Parathyroid adenoma (tissue), 2 donors: Measurements from ENCODE around the gene ROBO1.

ENCODE experiments used
- H2AFZ ChIP-seq: fragments of 300-600 bp; sonication (generic); one replicate; pipeline ENCODE4 v1.7.0; 2017; ENCODE audit warnings: antibody characterized with exemption, mild to moderate bottlenecking
- H3K27ac ChIP-seq: fragments of 300-600 bp; sonication (generic); one replicate; pipeline ENCODE4 v1.7.0; 2017
- H3K27me3 ChIP-seq: fragments of 300-600 bp; sonication (generic); one replicate; pipeline ENCODE4 v1.7.0; 2017; ENCODE audit warnings: low read length; ENCODE audit not compliant: control insufficient read depth, insufficient read depth
- H3K36me3 ChIP-seq: fragments of 300-600 bp; sonication (generic); one replicate; pipeline ENCODE4 v1.7.0; 2017; ENCODE audit warnings: low read length; ENCODE audit not compliant: control insufficient read depth, insufficient read depth
- H3K4me1 ChIP-seq: fragments of 300-600 bp; sonication (generic); one replicate; pipeline ENCODE4 v1.7.0; 2017; ENCODE audit warnings: control low read depth
- H3K4me2 ChIP-seq: fragments of 300-600 bp; sonication (generic); one replicate; pipeline ENCODE4 v1.7.0; 2017; ENCODE audit warnings: low read length
- H3K4me3 ChIP-seq: fragments of 300-600 bp; sonication (generic); one replicate; pipeline ENCODE4 v1.7.0; 2017; ENCODE audit warnings: low read depth, low read length
- H3K79me2 ChIP-seq: fragments of 300-600 bp; sonication (generic); one replicate; pipeline ENCODE4 v1.7.0; 2017; ENCODE audit warnings: control low read depth
- H3K9ac ChIP-seq: fragments of 300-600 bp; sonication (generic); one replicate; pipeline ENCODE4 v1.7.0; 2017; ENCODE audit warnings: mild to moderate bottlenecking
- H3K9me3 ChIP-seq: fragments of 300-600 bp; sonication (generic); one replicate; pipeline ENCODE4 v1.7.0; 2017; ENCODE audit warnings: low read length; ENCODE audit not compliant: control insufficient read depth
- TF ChIP-seq, protein P1 (sequence below): fragments of 300-600 bp; sonication (generic); IDR thresholded peaks from one replicate; pipeline ENCODE4 v1.7.0; 2017; ENCODE audit warnings: antibody characterized with exemption, mild to moderate bottlenecking
- donor health status: primary hyperparathyroidism.

Gene ROBO1

GRCh38 chr3:79383402-79384012, 384.3 kb downstream of the ROBO1 start:
- Histone ChIP-seq H3K4me3 (no peak overlapping the region), H3K79me2 (no peaks in the 10 kb centered on the region), H3K4me1 (no peaks in the 10 kb centered on the region), H3K27me3 (no peaks in the 10 kb centered on the region), H3K4me2 (no peak overlapping the region), H3K9me3 (no peaks in the 10 kb centered on the region), H3K36me3 (no peaks in the 10 kb centered on the region), H3K27ac (no peak overlapping the region), H3K9ac (no peak overlapping the region), H2AFZ (no peak overlapping the region)
- TF ChIP-seq, protein P1, sequence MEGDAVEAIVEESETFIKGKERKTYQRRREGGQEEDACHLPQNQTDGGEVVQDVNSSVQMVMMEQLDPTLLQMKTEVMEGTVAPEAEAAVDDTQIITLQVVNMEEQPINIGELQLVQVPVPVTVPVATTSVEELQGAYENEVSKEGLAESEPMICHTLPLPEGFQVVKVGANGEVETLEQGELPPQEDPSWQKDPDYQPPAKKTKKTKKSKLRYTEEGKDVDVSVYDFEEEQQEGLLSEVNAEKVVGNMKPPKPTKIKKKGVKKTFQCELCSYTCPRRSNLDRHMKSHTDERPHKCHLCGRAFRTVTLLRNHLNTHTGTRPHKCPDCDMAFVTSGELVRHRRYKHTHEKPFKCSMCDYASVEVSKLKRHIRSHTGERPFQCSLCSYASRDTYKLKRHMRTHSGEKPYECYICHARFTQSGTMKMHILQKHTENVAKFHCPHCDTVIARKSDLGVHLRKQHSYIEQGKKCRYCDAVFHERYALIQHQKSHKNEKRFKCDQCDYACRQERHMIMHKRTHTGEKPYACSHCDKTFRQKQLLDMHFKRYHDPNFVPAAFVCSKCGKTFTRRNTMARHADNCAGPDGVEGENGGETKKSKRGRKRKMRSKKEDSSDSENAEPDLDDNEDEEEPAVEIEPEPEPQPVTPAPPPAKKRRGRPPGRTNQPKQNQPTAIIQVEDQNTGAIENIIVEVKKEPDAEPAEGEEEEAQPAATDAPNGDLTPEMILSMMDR, result no peak

DNA sequence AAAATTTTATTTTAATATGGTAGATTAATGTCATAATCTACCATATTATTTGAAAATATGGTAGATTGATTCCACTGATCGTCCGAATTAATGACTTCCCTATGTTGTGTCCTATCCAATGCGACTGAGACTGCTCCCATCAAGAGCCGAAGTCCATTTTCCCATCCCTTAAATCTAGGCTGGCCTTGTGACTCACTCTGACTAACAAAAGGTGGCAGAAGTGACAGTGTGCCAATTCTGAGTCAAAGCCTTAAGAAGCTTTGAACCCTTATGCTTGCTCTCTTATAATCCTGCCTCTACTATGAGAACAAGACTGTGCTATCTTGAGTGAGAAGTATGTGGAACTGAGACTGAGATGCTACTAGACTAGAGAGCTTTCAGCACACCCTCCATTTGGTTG, 387.2 kb downstream of the ROBO1 start:
- no peak overlapping the region for H3K4me2 ChIP-seq
- H3K9me3 ChIP-seq, result no peaks in the 10 kb centered on the region
- H3K27me3 ChIP-seq, result no peaks in the 10 kb centered on the region
- no peaks in the 10 kb centered on the region for H3K4me1 ChIP-seq
- H3K4me3 ChIP-seq, result no peak overlapping the region
- H3K36me3 ChIP-seq, result no peaks in the 10 kb centered on the region
- no peak overlapping the region for H3K9ac ChIP-seq
- H3K27ac ChIP-seq, result no peak overlapping the region
- H2AFZ ChIP-seq, result no peak overlapping the region
- TF ChIP-seq, protein P1, result no peak
- no peaks in the 10 kb centered on the region for H3K79me2 ChIP-seq

GRCh38 chr3:79378064-79378463, 389.7 kb downstream of the ROBO1 start:
- no peak overlapping the region for H3K9ac ChIP-seq
- no peaks in the 10 kb centered on the region for H3K79me2 ChIP-seq
- no peak overlapping the region for H3K4me3 ChIP-seq
- no peak overlapping the region for H3K27ac ChIP-seq
- no peaks in the 10 kb centered on the region for H3K4me1 ChIP-seq
- TF ChIP-seq, protein P1, result no peak
- no peaks in the 10 kb centered on the region for H3K27me3 ChIP-seq
- no peaks in the 10 kb centered on the region for H3K9me3 ChIP-seq
- H2AFZ ChIP-seq, result no peak overlapping the region
- H3K36me3 ChIP-seq, result no peaks in the 10 kb centered on the region
- H3K4me2 ChIP-seq, result no peak overlapping the region

DNA sequence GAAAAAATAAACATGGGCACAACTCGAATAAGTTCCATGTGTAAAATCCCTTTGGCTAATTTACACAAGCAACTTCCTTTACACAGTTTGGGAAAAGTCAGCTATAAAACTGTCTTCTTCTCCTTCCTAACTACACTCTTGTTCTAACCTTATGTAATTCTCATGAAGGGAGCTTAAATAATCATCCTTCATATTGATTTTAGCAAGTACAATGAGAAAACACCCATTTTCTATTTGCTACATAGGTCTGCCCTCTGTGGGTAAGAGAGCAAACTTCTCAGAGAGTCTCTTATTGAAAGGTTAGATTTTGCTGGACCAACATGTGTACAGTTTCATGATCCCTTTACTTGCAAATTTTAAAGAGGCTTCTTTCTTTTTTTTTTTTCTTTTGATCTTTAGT, 398.5 kb downstream of the ROBO1 start:
- no peaks in the 10 kb centered on the region for H3K79me2 ChIP-seq
- TF ChIP-seq, protein P1, result no peak
- no peak overlapping the region for H3K9ac ChIP-seq
- H2AFZ ChIP-seq, result no peak overlapping the region
- H3K4me3 ChIP-seq, result no peak overlapping the region
- H3K36me3 ChIP-seq, result no peaks in the 10 kb centered on the region
- H3K4me2 ChIP-seq, result no peak overlapping the region
- no peak overlapping the region for H3K27ac ChIP-seq
- H3K9me3 ChIP-seq, result no peaks in the 10 kb centered on the region
- no peaks in the 10 kb centered on the region for H3K27me3 ChIP-seq
- H3K4me1 ChIP-seq, result no peaks in the 10 kb centered on the region

- Histone ChIP-seq H3K9me3 (no peaks in the 10 kb centered on the region), H2AFZ (no peak overlapping the region), H3K36me3 (no peaks in the 10 kb centered on the region), H3K27me3 (no peaks in the 10 kb centered on the region), H3K4me1 (no peaks in the 10 kb centered on the region), H3K79me2 (no peaks in the 10 kb centered on the region), H3K27ac (no peak overlapping the region), H3K4me3 (no peak overlapping the region), H3K4me2 (no peak overlapping the region), H3K9ac (no peak overlapping the region)
- TF ChIP-seq, protein P1, result no peak
Observed at GRCh38 chr3:79368403-79368802, 399.4 kb downstream of the ROBO1 start.
